GM20431 (cell line): ENCODE results near the gene GRM7.

Experiments
- in situ Hi-C: fragments of 300-500 bp; cut with MseI, MboI; formaldehyde crosslinking; loops from one replicate; pipeline ENCODE4 v1.15.0; 2020; ENCODE audit warnings: low sequenced_read_pairs; ENCODE audit not compliant: unreplicated experiment

The GRM7 gene

GRCh38 chr3:6962801-6963200 is 101.9 kb downstream of the GRM7 start:
- in situ Hi-C loops = no loop called here

GRCh38 chr3:6965881-6966280 is 105.0 kb downstream of the GRM7 start:
- in situ Hi-C loops = no loop called here

GRCh38 chr3:6971933-6972332 is 111.0 kb downstream of the GRM7 start:
- in situ Hi-C loops = no loop called here

- in situ Hi-C loops = no loop called here
These were observed 124.9 kb downstream of the GRM7 start for GRCh38 chr3:6985848-6986247.

GRCh38 chr3:6989608-6990291 is 128.8 kb downstream of the GRM7 start:
- in situ Hi-C loops = no loop called here

- in situ Hi-C loops = no loop called here
These were observed 133.3 kb downstream of the GRM7 start for GRCh38 chr3:6994081-6994668.

GRCh38 chr3:7000501-7000900 is 139.6 kb downstream of the GRM7 start:
- in situ Hi-C loops = no loop called here

- in situ Hi-C loops = no loop called here
These were observed 140.5 kb downstream of the GRM7 start for GRCh38 chr3:7001370-7001769.

GRCh38 chr3:7015683-7016440 is 154.9 kb downstream of the GRM7 start:
- in situ Hi-C loops = no loop called here

- in situ Hi-C loops = no loop called here
These were observed 164.8 kb downstream of the GRM7 start for GRCh38 chr3:7025581-7026300.

- in situ Hi-C loops = no loop called here
These were observed 168.6 kb downstream of the GRM7 start for GRCh38 chr3:7029562-7029961.

- in situ Hi-C loops = no loop called here
These were observed 177.5 kb downstream of the GRM7 start for GRCh38 chr3:7038394-7038793.

- in situ Hi-C loops = no loop called here
These were observed 201.8 kb downstream of the GRM7 start for GRCh38 chr3:7062714-7063113.

GRCh38 chr3:7070461-7070860 is 209.5 kb downstream of the GRM7 start:
- in situ Hi-C loops = no loop called here

GRCh38 chr3:7074217-7074616 is 213.3 kb downstream of the GRM7 start:
- in situ Hi-C loops = no loop called here

GRCh38 chr3:7075117-7075516 is 214.2 kb downstream of the GRM7 start:
- in situ Hi-C loops = no loop called here

GRCh38 chr3:7075901-7076300 is 215.0 kb downstream of the GRM7 start:
- in situ Hi-C loops = no loop called here

GRCh38 chr3:7082244-7082643 is 221.3 kb downstream of the GRM7 start:
- in situ Hi-C loops = no loop called here

- in situ Hi-C loops = no loop called here
These were observed 225.5 kb downstream of the GRM7 start for GRCh38 chr3:7086417-7086816.

- in situ Hi-C loops = no loop called here
These were observed 234.2 kb downstream of the GRM7 start for GRCh38 chr3:7095116-7095515.

- in situ Hi-C loops = no loop called here
These were observed 239.2 kb downstream of the GRM7 start for GRCh38 chr3:7100136-7100535.
